ENCODE measurements around the gene URM1.

Gene URM1

DNA sequence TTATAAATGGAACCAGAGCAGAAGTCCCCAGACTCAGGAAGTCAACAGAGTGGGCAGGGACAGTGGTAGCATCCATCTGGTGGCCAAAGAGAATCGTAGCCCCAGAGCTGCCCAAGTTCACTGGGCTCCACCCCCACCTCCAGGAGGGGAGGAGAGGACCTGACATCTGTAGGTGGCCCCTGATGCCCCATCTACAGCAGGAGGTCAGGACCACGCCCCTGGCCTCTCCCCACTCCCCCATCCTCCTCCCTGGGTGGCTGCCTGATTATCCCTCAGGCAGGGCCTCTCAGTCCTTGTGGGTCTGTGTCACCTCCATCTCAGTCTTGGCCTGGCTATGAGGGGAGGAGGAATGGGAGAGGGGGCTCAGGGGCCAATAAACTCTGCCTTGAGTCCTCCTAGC is 10.3 kb upstream of the URM1 start:
- H3K36me3 ChIP-seq (replicated peaks; ENCODE audit: insufficient read depth, low read length): no peaks in the 10 kb centered on the region
- no peaks in the 10 kb centered on the region for H3K27me3 ChIP-seq (replicated peaks; ENCODE audit: insufficient read depth, low read length)
- H3K79me2 ChIP-seq (ENCODE audit: low read length): no peaks in the 10 kb centered on the region
- H2AFZ ChIP-seq (ENCODE audit: low read length): no peak overlapping the region
- H3K4me2 ChIP-seq (ENCODE audit: low read depth, low read length): no peak overlapping the region
- no peaks in the 10 kb centered on the region for H4K20me1 ChIP-seq (ENCODE audit: insufficient read depth, low read length)
- no peak for DNase-seq
- no peak overlapping the region for H3K27ac ChIP-seq (ENCODE audit: low read length)
- TF ChIP-seq, protein P1, sequence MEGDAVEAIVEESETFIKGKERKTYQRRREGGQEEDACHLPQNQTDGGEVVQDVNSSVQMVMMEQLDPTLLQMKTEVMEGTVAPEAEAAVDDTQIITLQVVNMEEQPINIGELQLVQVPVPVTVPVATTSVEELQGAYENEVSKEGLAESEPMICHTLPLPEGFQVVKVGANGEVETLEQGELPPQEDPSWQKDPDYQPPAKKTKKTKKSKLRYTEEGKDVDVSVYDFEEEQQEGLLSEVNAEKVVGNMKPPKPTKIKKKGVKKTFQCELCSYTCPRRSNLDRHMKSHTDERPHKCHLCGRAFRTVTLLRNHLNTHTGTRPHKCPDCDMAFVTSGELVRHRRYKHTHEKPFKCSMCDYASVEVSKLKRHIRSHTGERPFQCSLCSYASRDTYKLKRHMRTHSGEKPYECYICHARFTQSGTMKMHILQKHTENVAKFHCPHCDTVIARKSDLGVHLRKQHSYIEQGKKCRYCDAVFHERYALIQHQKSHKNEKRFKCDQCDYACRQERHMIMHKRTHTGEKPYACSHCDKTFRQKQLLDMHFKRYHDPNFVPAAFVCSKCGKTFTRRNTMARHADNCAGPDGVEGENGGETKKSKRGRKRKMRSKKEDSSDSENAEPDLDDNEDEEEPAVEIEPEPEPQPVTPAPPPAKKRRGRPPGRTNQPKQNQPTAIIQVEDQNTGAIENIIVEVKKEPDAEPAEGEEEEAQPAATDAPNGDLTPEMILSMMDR (IDR thresholded peaks at IDR 0.05; ENCODE audit: low read length): no peak
- TF ChIP-seq EZH2phosphoT487 (IDR thresholded peaks at IDR 0.05; ENCODE audit: low read length): no peak
- TF ChIP-seq EZH2 (optimal IDR thresholded peaks at IDR 0.05; ENCODE audit: low read depth, low read length): no peak
- no peaks in the 10 kb centered on the region for H3K9me2 ChIP-seq (replicated peaks; ENCODE audit: insufficient read depth, low read length)
- H3K9me3 ChIP-seq (replicated peaks; ENCODE audit: insufficient read depth, low read length): no peaks in the 10 kb centered on the region
- no peak overlapping the region for H3K9ac ChIP-seq (ENCODE audit: low read length)
- H3K4me1 ChIP-seq (ENCODE audit: low read length): no peaks in the 10 kb centered on the region
- no peak overlapping the region for H3K4me3 ChIP-seq (ENCODE audit: low read length)
- no peaks in the 10 kb centered on the region for H3F3A ChIP-seq (ENCODE audit: insufficient read depth, low read length)

GRCh38 chr9:128361296-128361985 is 9.7 kb upstream of the URM1 start:
- no peak for DNase-seq
- no peaks in the 10 kb centered on the region for H3K9me2 ChIP-seq (replicated peaks; ENCODE audit: insufficient read depth, low read length)
- TF ChIP-seq, protein P1 (IDR thresholded peaks at IDR 0.05; ENCODE audit: low read length): no peak
- no peak for TF ChIP-seq EZH2 (optimal IDR thresholded peaks at IDR 0.05; ENCODE audit: low read depth, low read length)
- no peak for TF ChIP-seq EZH2phosphoT487 (IDR thresholded peaks at IDR 0.05; ENCODE audit: low read length)
- no peak overlapping the region for H3K9ac ChIP-seq (ENCODE audit: low read length)
- H2AFZ ChIP-seq (ENCODE audit: low read length): peak overlapping the region; percentile 78
- H3K27ac ChIP-seq (ENCODE audit: low read length): no peak overlapping the region
- H3F3A ChIP-seq (ENCODE audit: insufficient read depth, low read length): no peaks in the 10 kb centered on the region
- no peaks in the 10 kb centered on the region for H3K36me3 ChIP-seq (replicated peaks; ENCODE audit: insufficient read depth, low read length)
- H3K4me3 ChIP-seq (ENCODE audit: low read length): peak overlapping the region; percentile 53; the same call in 1 of the 2 replicates
- no peaks in the 10 kb centered on the region for H3K9me3 ChIP-seq (replicated peaks; ENCODE audit: insufficient read depth, low read length)
- no peaks in the 10 kb centered on the region for H3K79me2 ChIP-seq (ENCODE audit: low read length)
- H3K4me1 ChIP-seq (ENCODE audit: low read length): no peaks in the 10 kb centered on the region
- peak overlapping the region; percentile 71 for H3K4me2 ChIP-seq (ENCODE audit: low read depth, low read length)
- no peaks in the 10 kb centered on the region for H3K27me3 ChIP-seq (replicated peaks; ENCODE audit: insufficient read depth, low read length)
- H4K20me1 ChIP-seq (ENCODE audit: insufficient read depth, low read length): no peaks in the 10 kb centered on the region

DNA sequence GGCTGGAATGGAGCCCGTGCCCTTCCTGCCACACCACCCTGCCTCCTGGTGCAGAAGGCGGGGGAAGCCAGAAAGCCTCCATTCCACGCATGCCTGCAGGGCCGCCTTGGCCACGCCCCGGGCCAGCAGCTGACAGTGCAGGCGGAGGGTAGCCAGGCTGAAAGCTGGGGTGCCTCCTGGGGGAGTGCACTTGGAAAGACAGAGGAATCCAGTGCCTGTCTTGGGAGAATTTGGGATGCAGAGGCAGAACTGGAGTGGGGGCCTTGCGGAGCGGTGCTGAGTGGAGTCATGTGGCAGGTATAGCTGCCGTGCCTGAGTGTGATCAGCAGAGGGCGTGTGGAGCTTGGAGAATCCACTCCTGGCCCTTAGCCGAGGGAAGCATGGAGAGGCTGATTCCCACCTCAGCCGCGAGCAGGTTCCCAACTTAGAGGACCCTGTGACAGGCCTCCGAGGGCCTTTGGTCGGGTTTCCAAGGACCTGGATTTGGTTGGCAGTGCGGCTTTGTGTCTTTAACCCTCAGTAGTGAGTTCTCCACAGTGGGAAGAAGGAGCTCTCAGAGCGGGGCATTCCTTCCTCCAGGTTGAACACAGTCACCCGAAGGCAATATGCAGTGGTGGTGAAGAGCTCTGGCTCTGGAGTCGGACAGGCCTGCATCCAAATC is 9.1 kb upstream of the URM1 start:
- H3K4me2 ChIP-seq (ENCODE audit: low read depth, low read length): peak overlapping the region; percentile 71
- H3K4me1 ChIP-seq (ENCODE audit: low read length): no peaks in the 10 kb centered on the region
- H3K4me3 ChIP-seq (ENCODE audit: low read length): peak overlapping the region; percentile 53
- H3K36me3 ChIP-seq (replicated peaks; ENCODE audit: insufficient read depth, low read length): no peaks in the 10 kb centered on the region
- peak; percentile 60 for DNase-seq
- no peaks in the 10 kb centered on the region for H3K79me2 ChIP-seq (ENCODE audit: low read length)
- H3F3A ChIP-seq (ENCODE audit: insufficient read depth, low read length): no peaks in the 10 kb centered on the region
- H3K9me2 ChIP-seq (replicated peaks; ENCODE audit: insufficient read depth, low read length): no peaks in the 10 kb centered on the region
- TF ChIP-seq EZH2 (optimal IDR thresholded peaks at IDR 0.05; ENCODE audit: low read depth, low read length): no peak
- TF ChIP-seq, protein P1 (IDR thresholded peaks at IDR 0.05; ENCODE audit: low read length): peak; percentile 84
- no peak overlapping the region for H3K27ac ChIP-seq (ENCODE audit: low read length)
- no peaks in the 10 kb centered on the region for H4K20me1 ChIP-seq (ENCODE audit: insufficient read depth, low read length)
- no peaks in the 10 kb centered on the region for H3K27me3 ChIP-seq (replicated peaks; ENCODE audit: insufficient read depth, low read length)
- H2AFZ ChIP-seq (ENCODE audit: low read length): peak overlapping the region; percentile 78
- H3K9ac ChIP-seq (ENCODE audit: low read length): peak overlapping the region; percentile 18; the same call in 1 of the 2 replicates
- no peaks in the 10 kb centered on the region for H3K9me3 ChIP-seq (replicated peaks; ENCODE audit: insufficient read depth, low read length)
